HEK293 (cell line): Measurements from ENCODE around the gene PHLDB3.

ENCODE experiments used
- CTCF ChIA-PET: fragments of 350-600 bp; formaldehyde crosslinking; extraction: SDS; loops from one replicate; lab custom pipeline; 2021; ENCODE audit warnings: antibody characterized with exemption; lab: Yijun Ruan, JAX
- POLR2A ChIA-PET: fragments of 300-600 bp; formaldehyde crosslinking; extraction: SDS; loops from one replicate; lab custom pipeline; 2020; ENCODE audit warnings: antibody characterized with exemption, inconsistent platforms; lab: Yijun Ruan, JAX
- H3K27ac ChIP-seq: fragments of 200-500 bp; sonication (Bioruptor generic); 2 replicates; pipeline ENCODE4 v1.5.1; 2014; ENCODE audit warnings: low read depth, low read length, control low read depth, inconsistent platforms; ENCODE audit errors: extremely low read depth
- H3K36me3 ChIP-seq, 2 experiments: fragments of 200-500 bp in 1 of 2; sonication (Bioruptor generic) in 1 of 2; 1 replicate in 1 of 2; 2 replicates in 1 of 2; pipeline ENCODE4 v1.5.1; 2014 to 2017; ENCODE audit warnings: inconsistent platforms in 2 of 2, low read length in 2 of 2; ENCODE audit not compliant: control insufficient read depth in 2 of 2, insufficient read depth in 1 of 2
- H3K4me1 ChIP-seq: fragments of 200-500 bp; sonication (Bioruptor generic); 2 replicates; pipeline ENCODE4 v1.5.1; 2014; ENCODE audit warnings: mild to moderate bottlenecking, low read length, inconsistent platforms; ENCODE audit not compliant: control insufficient read depth, insufficient read depth
- H3K4me3 ChIP-seq: 2 replicates; pipeline ENCODE4 v1.5.1; 2011; ENCODE audit warnings: low read depth, mild to moderate bottlenecking, control low read depth, low read length, moderate library complexity
- H3K9me3 ChIP-seq: fragments of 200-500 bp; sonication (Bioruptor generic); 2 replicates; pipeline ENCODE4 v1.5.1; 2014; ENCODE audit warnings: low read depth, low read length, inconsistent platforms; ENCODE audit not compliant: control insufficient read depth, insufficient read depth
- GLIS1 ChIP-seq: fragments of 450-650 bp; formaldehyde crosslinking; IDR thresholded peaks from 2 replicates; pipeline ENCODE4 v1.5.1; 2016; ENCODE audit warnings: missing biosample characterization, missing genetic modification characterization
- ZBTB10 ChIP-seq: fragments of 450-650 bp; formaldehyde crosslinking; IDR thresholded peaks from 2 replicates; pipeline ENCODE4 v1.5.1; 2016; ENCODE audit warnings: missing biosample characterization, missing genetic modification characterization
- ZNF121 ChIP-seq: fragments of 450-650 bp; formaldehyde crosslinking; IDR thresholded peaks from 2 replicates; pipeline ENCODE4 v1.5.1; 2016; ENCODE audit warnings: missing biosample characterization, missing genetic modification characterization
- ZNF18 ChIP-seq: fragments of 450-650 bp; formaldehyde crosslinking; IDR thresholded peaks from 2 replicates; pipeline ENCODE4 v1.5.1; 2016; ENCODE audit warnings: missing biosample characterization, missing genetic modification characterization
- ZNF184 ChIP-seq: fragments of 450-650 bp; IDR thresholded peaks from 2 replicates; pipeline ENCODE4 v1.5.1; 2018; ENCODE audit warnings: missing biosample characterization, mild to moderate bottlenecking, missing genetic modification characterization
- ZNF223 ChIP-seq: fragments of 450-650 bp; formaldehyde crosslinking; IDR thresholded peaks from 2 replicates; pipeline ENCODE4 v1.5.1; 2016; ENCODE audit warnings: missing biosample characterization, missing genetic modification characterization
- ZNF239 ChIP-seq: fragments of 450-650 bp; formaldehyde crosslinking; IDR thresholded peaks from 2 replicates; pipeline ENCODE4 v1.5.1; 2016; ENCODE audit warnings: missing biosample characterization, missing genetic modification characterization
- ZNF248 ChIP-seq: fragments of 450-650 bp; formaldehyde crosslinking; IDR thresholded peaks from 2 replicates; pipeline ENCODE4 v1.5.1; 2017; ENCODE audit warnings: missing biosample characterization, missing genetic modification characterization
- ZNF350 ChIP-seq: fragments of 450-650 bp; formaldehyde crosslinking; IDR thresholded peaks from 2 replicates; pipeline ENCODE4 v1.5.0; 2017; ENCODE audit warnings: missing biosample characterization, mild to moderate bottlenecking, missing genetic modification characterization
- ZNF366 ChIP-seq: fragments of 450-650 bp; formaldehyde crosslinking; conservative IDR thresholded peaks from 2 replicates; pipeline ENCODE4 v1.5.1; 2016; ENCODE audit warnings: missing biosample characterization, missing genetic modification characterization
- ZNF433 ChIP-seq: fragments of 450-650 bp; formaldehyde crosslinking; IDR thresholded peaks from 2 replicates; pipeline ENCODE4 v1.5.1; 2016; ENCODE audit warnings: missing biosample characterization, missing genetic modification characterization, low read depth
- ZNF449 ChIP-seq: fragments of 450-650 bp; formaldehyde crosslinking; IDR thresholded peaks from 2 replicates; pipeline ENCODE4 v1.5.1; 2017; ENCODE audit warnings: missing biosample characterization, mild to moderate bottlenecking, missing genetic modification characterization, moderate library complexity
- ZNF48 ChIP-seq: fragments of 450-650 bp; formaldehyde crosslinking; IDR thresholded peaks from 2 replicates; pipeline ENCODE4 v1.5.1; 2016; ENCODE audit warnings: missing biosample characterization, missing genetic modification characterization
- ZNF830 ChIP-seq: fragments of 450-650 bp; IDR thresholded peaks from 2 replicates; pipeline ENCODE4 v1.5.0; 2018; ENCODE audit warnings: missing biosample characterization, missing genetic modification characterization, low read depth, mild to moderate bottlenecking, moderate library complexity
- ZSCAN4 ChIP-seq: fragments of 450-650 bp; formaldehyde crosslinking; IDR thresholded peaks from 2 replicates; pipeline ENCODE4 v1.5.1; 2017; ENCODE audit warnings: missing biosample characterization, missing genetic modification characterization
- ZXDB ChIP-seq: fragments of 450-650 bp; formaldehyde crosslinking; IDR thresholded peaks from 2 replicates; pipeline ENCODE4 v1.5.1; 2016; ENCODE audit warnings: missing biosample characterization, missing genetic modification characterization

The PHLDB3 gene

GRCh38 chr19:43544077-43544476 is 39.5 kb upstream of the PHLDB3 start:
- H3K27ac ChIP-seq: no peak overlapping the region
- CTCF ChIA-PET: interaction anchor here (13.6 kb wide), 1 partner anchor 11 kb away, joined by 138 read pairs; no protein-coding TSS in a partner anchor
- TF ChIP-seq ZNF350 (tag by site-specific recombination) (no peak), ZNF449 (tag by site-specific recombination) (no peak), ZBTB10 (tag by site-specific recombination) (no peak), ZNF223 (tag by site-specific recombination) (no peak), ZNF239 (no peak), ZNF248 (no peak), ZNF121 (tag by site-specific recombination) (no peak), ZNF18 (tag by site-specific recombination) (no peak), ZNF48 (tag by site-specific recombination) (no peak), ZSCAN4 (tag by site-specific recombination) (no peak), ZNF830 (tag by site-specific recombination) (no peak), ZNF366 (no peak), ZXDB (no peak), GLIS1 (no peak), ZNF184 (tag by site-specific recombination) (no peak)
- no peak overlapping the region for H3K4me3 ChIP-seq
- no peaks in the 10 kb centered on the region for H3K9me3 ChIP-seq
- H3K36me3 ChIP-seq: peaks cover 82 to 85% of the 10 kb centered on the region in 2 experiments
- no peaks in the 10 kb centered on the region for H3K4me1 ChIP-seq
- POLR2A ChIA-PET: no interaction called here

GRCh38 chr19:43541920-43542650 is 37.5 kb upstream of the PHLDB3 start:
- H3K4me1 ChIP-seq: no peaks in the 10 kb centered on the region

More at GRCh38 chr19:43541920-43542650, 37.5 kb upstream of the PHLDB3 start:
- no peak overlapping the region for H3K4me3 ChIP-seq
- no peak overlapping the region for H3K27ac ChIP-seq
- peaks cover 92 to 93% of the 10 kb centered on the region in 2 experiments for H3K36me3 ChIP-seq
- peak; percentile 70 for TF ChIP-seq ZNF121 (tag by site-specific recombination)
- no peak for TF ChIP-seq ZNF433
- ChIA-PET CTCF (interaction anchor here (0.6 to 13.6 kb wide), 5 partner anchors 13 to 209 kb away, joined by 3 to 138 read pairs (median 3); no protein-coding TSS in a partner anchor), POLR2A (no interaction called here)
- no peaks in the 10 kb centered on the region for H3K9me3 ChIP-seq
